PFSK-1 (cell line): ENCODE measurements around the gene UNG.

Source experiments
- POLR2AphosphoS5 ChIP-seq: IDR thresholded peaks from 2 replicates; pipeline ENCODE4 v1.6.1; 2012; ENCODE audit warnings: low read depth, mild to moderate bottlenecking, control low read depth, low read length, moderate library complexity
- TAF1 ChIP-seq: IDR thresholded peaks from 2 replicates; pipeline ENCODE4 v1.6.1; 2012; ENCODE audit warnings: low read length, control low read depth, borderline replicate concordance; ENCODE audit not compliant: insufficient read depth

GRCh38 chr12:109069307-109070271 is 27.8 kb upstream of the UNG start:
- TF ChIP-seq POLR2AphosphoS5 (no peak), TAF1 (no peak)
